ENCODE measurements around the gene MAP2K4. TPM values are rescaled to one million over a fixed set of nuclear protein-coding genes. Genes with fewer than 3 reads are reported as not detected.

MAP2K4 gene
- total and polyA plus RNA-seq, 7 donors: 13.5 to 41.3 (median 27.4) TPM

- DNase-seq: no peak
- H3K36me3 ChIP-seq: no peaks in the 10 kb centered on the region
- TF ChIP-seq POLR2AphosphoS5 (IDR thresholded peaks at IDR 0.05): no peak
- TF ChIP-seq POLR2A (IDR thresholded peaks at IDR 0.05): no peak
- H3K4me1 ChIP-seq: peaks cover 0 to 50% (median 25%) of the 10 kb centered on the region in 4 donors
- no peaks in the 10 kb centered on the region for H3K27me3 ChIP-seq
- intact Hi-C loops (cut with DNase I): no loop called here
- H3K9me3 ChIP-seq: no peaks in the 10 kb centered on the region
- H3K4me3 ChIP-seq: no peak overlapping the region
- no peak overlapping the region for H3K27ac ChIP-seq
Measured at GRCh38 chr17:12055889-12056288, 35.2 kb downstream of the MAP2K4 start.

DNA sequence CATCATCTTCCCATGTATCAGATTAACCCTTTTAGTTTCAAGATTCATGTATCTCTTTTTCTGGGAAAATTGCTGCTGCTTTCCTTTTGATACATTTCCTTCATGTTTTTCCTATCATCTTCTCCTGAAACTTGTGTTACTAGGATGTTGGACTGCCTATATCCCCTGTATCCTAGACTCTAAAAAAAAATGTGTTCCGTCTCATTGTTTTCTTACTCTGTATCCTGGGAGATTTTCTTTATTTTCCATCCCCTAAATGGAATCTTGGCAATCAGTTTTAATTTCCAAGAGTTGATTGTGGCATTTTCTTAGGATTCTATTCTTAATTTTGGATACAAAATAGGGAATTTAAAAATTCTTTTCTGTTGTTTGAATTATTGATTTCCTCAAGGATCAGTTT lies 36.8 kb downstream of the MAP2K4 start:
- intact Hi-C loops (cut with DNase I): no loop called here
- H3K27ac ChIP-seq: no peak overlapping the region
- H3K36me3 ChIP-seq: no peaks in the 10 kb centered on the region
- TF ChIP-seq POLR2A (IDR thresholded peaks at IDR 0.05): no peak
- no peak for TF ChIP-seq EP300 (IDR thresholded peaks at IDR 0.05)
- no peak for TF ChIP-seq POLR2AphosphoS5 (IDR thresholded peaks at IDR 0.05)
- TF ChIP-seq, protein P1, sequence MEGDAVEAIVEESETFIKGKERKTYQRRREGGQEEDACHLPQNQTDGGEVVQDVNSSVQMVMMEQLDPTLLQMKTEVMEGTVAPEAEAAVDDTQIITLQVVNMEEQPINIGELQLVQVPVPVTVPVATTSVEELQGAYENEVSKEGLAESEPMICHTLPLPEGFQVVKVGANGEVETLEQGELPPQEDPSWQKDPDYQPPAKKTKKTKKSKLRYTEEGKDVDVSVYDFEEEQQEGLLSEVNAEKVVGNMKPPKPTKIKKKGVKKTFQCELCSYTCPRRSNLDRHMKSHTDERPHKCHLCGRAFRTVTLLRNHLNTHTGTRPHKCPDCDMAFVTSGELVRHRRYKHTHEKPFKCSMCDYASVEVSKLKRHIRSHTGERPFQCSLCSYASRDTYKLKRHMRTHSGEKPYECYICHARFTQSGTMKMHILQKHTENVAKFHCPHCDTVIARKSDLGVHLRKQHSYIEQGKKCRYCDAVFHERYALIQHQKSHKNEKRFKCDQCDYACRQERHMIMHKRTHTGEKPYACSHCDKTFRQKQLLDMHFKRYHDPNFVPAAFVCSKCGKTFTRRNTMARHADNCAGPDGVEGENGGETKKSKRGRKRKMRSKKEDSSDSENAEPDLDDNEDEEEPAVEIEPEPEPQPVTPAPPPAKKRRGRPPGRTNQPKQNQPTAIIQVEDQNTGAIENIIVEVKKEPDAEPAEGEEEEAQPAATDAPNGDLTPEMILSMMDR (IDR thresholded peaks at IDR 0.05): no peak
- 91 to 98% methylated on average over 1 of the region's 1 CpG for WGBS, 2 donors
- H3K4me1 ChIP-seq: peaks cover 0 to 43% (median 23%) of the 10 kb centered on the region in 4 donors
- H3K9me3 ChIP-seq: no peaks in the 10 kb centered on the region
- H3K4me3 ChIP-seq: no peak overlapping the region
- DNase-seq: no peak
- no peaks in the 10 kb centered on the region for H3K27me3 ChIP-seq

DNA sequence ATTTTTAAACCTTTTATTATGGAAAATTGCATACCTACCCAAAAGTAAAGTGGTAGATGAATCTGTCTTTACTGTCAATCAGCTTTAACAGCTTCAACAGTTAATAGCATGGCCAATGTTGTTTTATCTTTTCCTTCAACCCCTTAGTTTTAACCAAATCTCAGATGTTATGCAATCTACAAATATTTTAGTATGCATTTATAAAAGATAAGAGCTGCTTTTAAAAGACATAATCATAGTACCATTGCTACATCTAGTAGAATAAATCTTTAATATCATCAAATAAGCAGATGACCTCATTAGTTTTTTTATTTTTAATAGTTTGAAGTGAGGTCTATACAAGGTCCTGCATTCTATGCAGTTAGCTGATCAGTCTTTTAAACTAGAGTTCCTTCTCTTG lies 37.9 kb downstream of the MAP2K4 start:
- DNase-seq: no peak
- no peaks in the 10 kb centered on the region for H3K27me3 ChIP-seq
- TF ChIP-seq POLR2AphosphoS5 (IDR thresholded peaks at IDR 0.05) (no peak), POLR2A (IDR thresholded peaks at IDR 0.05) (no peak), EP300 (IDR thresholded peaks at IDR 0.05) (no peak)
- TF ChIP-seq, protein P1 (IDR thresholded peaks at IDR 0.05): no peak
- no peak overlapping the region for H3K4me3 ChIP-seq
- H3K4me1 ChIP-seq: peaks cover 0 to 35% (median 21%) of the 10 kb centered on the region in 4 donors
- H3K27ac ChIP-seq: no peak overlapping the region
- no peaks in the 10 kb centered on the region for H3K9me3 ChIP-seq
- intact Hi-C loops (cut with DNase I): no loop called here
- H3K36me3 ChIP-seq: no peaks in the 10 kb centered on the region

GRCh38 chr17:12062249-12062648 lies 41.6 kb downstream of the MAP2K4 start:
- Histone ChIP-seq H3K9me3 (no peaks in the 10 kb centered on the region), H3K27ac (no peak overlapping the region), H3K27me3 (no peaks in the 10 kb centered on the region), H3K36me3 (no peaks in the 10 kb centered on the region), H3K4me3 (no peak overlapping the region), H3K4me1 (peaks cover 0 to 25% (median 5%) of the 10 kb centered on the region in 4 donors)
- TF ChIP-seq, protein P1 (IDR thresholded peaks at IDR 0.05): no peak
- TF ChIP-seq EP300 (IDR thresholded peaks at IDR 0.05) (no peak), POLR2A (IDR thresholded peaks at IDR 0.05) (no peak), POLR2AphosphoS5 (IDR thresholded peaks at IDR 0.05) (no peak)
- intact Hi-C loops (cut with DNase I): no loop called here
- WGBS, 2 donors: 97 to 98% methylated on average over 3 of the region's 3 CpGs
- no peak for DNase-seq

DNA sequence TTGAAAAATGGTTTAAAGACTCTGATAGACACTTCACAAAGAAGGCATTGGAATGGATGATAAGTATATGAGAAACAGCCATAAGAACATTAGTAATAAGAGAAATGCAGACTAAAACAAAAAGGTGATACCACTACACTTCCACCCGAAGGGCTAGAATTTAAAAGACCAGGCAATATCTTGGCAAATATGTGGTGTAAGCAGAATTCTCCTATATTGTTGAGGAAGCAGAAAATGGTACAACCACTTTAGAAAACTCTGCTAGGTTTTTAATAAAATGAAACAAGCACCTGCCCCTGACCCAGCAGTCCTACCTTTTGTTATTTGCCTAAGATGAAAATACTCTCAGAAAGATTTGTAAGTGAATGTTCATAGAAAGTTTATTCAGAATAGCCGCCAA lies 43.7 kb downstream of the MAP2K4 start:
- Histone ChIP-seq H3K27ac (no peak overlapping the region), H3K4me3 (no peak overlapping the region), H3K9me3 (no peaks in the 10 kb centered on the region), H3K27me3 (no peaks in the 10 kb centered on the region), H3K4me1 (peaks cover 0 to 25% (median 13%) of the 10 kb centered on the region in 4 donors), H3K36me3 (no peaks in the 10 kb centered on the region)
- DNase-seq: no peak
- TF ChIP-seq POLR2A (IDR thresholded peaks at IDR 0.05): no peak
- TF ChIP-seq, protein P1 (IDR thresholded peaks at IDR 0.05): no peak
- TF ChIP-seq POLR2AphosphoS5 (IDR thresholded peaks at IDR 0.05): no peak
- TF ChIP-seq EP300 (IDR thresholded peaks at IDR 0.05): no peak
- WGBS, 2 donors: 98% methylated on average over 2 of the region's 2 CpGs
- intact Hi-C loops (cut with DNase I): no loop called here

Data from sigmoid colon (tissue), 7 donors.